Measurements from ENCODE around the gene EFCAB13. TPM values are rescaled to one million over a fixed set of nuclear protein-coding genes. Genes with fewer than 3 reads are reported as not detected.
"Not testable (repeated sequence)": the region's sequence is repeated elsewhere in the genome, so short reads cannot be mapped to it uniquely, and the experiment has no call there.

The EFCAB13 gene
- total and polyA plus RNA-seq, 4 donors = 0.56 to 21.4 (median 3.6) TPM

- no peak for ATAC-seq (ENCODE audit: insufficient read depth, low FRiP score)
Measured at GRCh38 chr17:47470836-47471235, 147.1 kb downstream of the EFCAB13 start.

DNA sequence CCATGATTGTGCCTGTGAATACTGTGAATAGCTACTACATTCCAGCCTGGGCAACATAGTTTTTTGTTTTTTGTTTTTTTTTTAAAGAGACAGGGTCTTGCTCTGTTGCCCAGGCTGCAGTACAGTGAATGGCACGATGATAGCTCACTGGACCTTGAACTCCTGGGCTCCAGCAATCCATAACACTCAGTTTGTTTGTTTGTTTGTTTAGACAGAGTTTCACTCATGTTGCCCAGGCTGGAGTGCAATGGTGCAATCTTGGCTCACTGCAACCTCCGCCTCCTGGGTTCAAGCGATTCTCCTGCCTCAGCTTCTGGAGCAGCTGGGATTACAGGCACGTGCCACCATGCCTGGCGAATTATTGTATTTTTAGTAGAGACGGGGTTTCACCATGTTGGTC lies 148.3 kb downstream of the EFCAB13 start:
- not testable (repeated sequence) for H3K4me3 ChIP-seq; ATAC-seq (ENCODE audit: insufficient read depth, low FRiP score); H3K4me1 ChIP-seq (ENCODE audit: control insufficient read depth in 5 of 5, insufficient read depth in 5 of 5, low read length in 5 of 5); DNase-seq; H3K9me3 ChIP-seq (ENCODE audit: control insufficient read depth in 4 of 4, insufficient read depth in 3 of 4, low read length in 3 of 4); H3K27me3 ChIP-seq (ENCODE audit: control insufficient read depth in 3 of 3, insufficient read depth in 3 of 3, low read length in 2 of 3); H3K9ac ChIP-seq (ENCODE audit: insufficient read depth in 1 of 2, low read length in 2 of 2); H3K27ac ChIP-seq (ENCODE audit: low read depth in 1 of 2, low read length in 1 of 2)
- 95 to 96% methylated on average over 6 of the region's 6 CpGs for WGBS, 2 donors
- peaks cover 0 to 12% (median 0%) of the 10 kb centered on the region in 4 donors for H3K36me3 ChIP-seq (ENCODE audit: control insufficient read depth in 4 of 4, insufficient read depth in 4 of 4, low read length in 4 of 4)

More at GRCh38 chr17:47470836-47471235, 147.1 kb downstream of the EFCAB13 start:
- H3K36me3 ChIP-seq (ENCODE audit: control insufficient read depth in 4 of 4, insufficient read depth in 4 of 4, low read length in 4 of 4) = peaks cover 0 to 12% (median 0%) of the 10 kb centered on the region in 4 donors
- TF ChIP-seq, protein P1, sequence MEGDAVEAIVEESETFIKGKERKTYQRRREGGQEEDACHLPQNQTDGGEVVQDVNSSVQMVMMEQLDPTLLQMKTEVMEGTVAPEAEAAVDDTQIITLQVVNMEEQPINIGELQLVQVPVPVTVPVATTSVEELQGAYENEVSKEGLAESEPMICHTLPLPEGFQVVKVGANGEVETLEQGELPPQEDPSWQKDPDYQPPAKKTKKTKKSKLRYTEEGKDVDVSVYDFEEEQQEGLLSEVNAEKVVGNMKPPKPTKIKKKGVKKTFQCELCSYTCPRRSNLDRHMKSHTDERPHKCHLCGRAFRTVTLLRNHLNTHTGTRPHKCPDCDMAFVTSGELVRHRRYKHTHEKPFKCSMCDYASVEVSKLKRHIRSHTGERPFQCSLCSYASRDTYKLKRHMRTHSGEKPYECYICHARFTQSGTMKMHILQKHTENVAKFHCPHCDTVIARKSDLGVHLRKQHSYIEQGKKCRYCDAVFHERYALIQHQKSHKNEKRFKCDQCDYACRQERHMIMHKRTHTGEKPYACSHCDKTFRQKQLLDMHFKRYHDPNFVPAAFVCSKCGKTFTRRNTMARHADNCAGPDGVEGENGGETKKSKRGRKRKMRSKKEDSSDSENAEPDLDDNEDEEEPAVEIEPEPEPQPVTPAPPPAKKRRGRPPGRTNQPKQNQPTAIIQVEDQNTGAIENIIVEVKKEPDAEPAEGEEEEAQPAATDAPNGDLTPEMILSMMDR (IDR thresholded peaks at IDR 0.05; ENCODE audit: control extremely low read depth, extremely low read depth) = no peak
- no peaks in the 10 kb centered on the region for H3K9me3 ChIP-seq (ENCODE audit: control insufficient read depth in 4 of 4, insufficient read depth in 3 of 4, low read length in 3 of 4)
- no peak overlapping the region for H3K4me3 ChIP-seq
- no peak overlapping the region for H3K9ac ChIP-seq (ENCODE audit: insufficient read depth in 1 of 2, low read length in 2 of 2)
- 93 to 95% methylated on average over 5 of the region's 5 CpGs for WGBS, 2 donors
- no peaks in the 10 kb centered on the region for H3K27me3 ChIP-seq (ENCODE audit: control insufficient read depth in 3 of 3, insufficient read depth in 3 of 3, low read length in 2 of 3)
- no peak overlapping the region for H3K27ac ChIP-seq (ENCODE audit: low read depth in 1 of 2, low read length in 1 of 2)
- DNase-seq = no peak
- no peaks in the 10 kb centered on the region for H3K4me1 ChIP-seq (ENCODE audit: control insufficient read depth in 5 of 5, insufficient read depth in 5 of 5, low read length in 5 of 5)

Other genes starting within 250 kb of the EFCAB13 start
- 10 to 100 TPM; 66.0 to 74.1 TPM for gene CDC27, start 134.7 kb upstream of the EFCAB13 start, total RNA-seq
- 10 to 100 TPM; 13.6 to 26.1 TPM for gene CDC27, start 134.7 kb upstream of the EFCAB13 start, polyA plus RNA-seq
- gene MYL4, start 114.6 kb upstream of the EFCAB13 start, total RNA-seq = 1 to 10 TPM in 1 of 2 donors, under 1 TPM in 1; 0.49 to 9.0 TPM
- gene MYL4, start 114.6 kb upstream of the EFCAB13 start, polyA plus RNA-seq = under 1 TPM; 0.51 to 0.62 TPM
- gene ITGB3, start 70.1 kb upstream of the EFCAB13 start, total RNA-seq = 10 to 100 TPM in 1 of 2 donors, 1 to 10 TPM in 1; 9.6 to 15.9 TPM
- gene ITGB3, start 70.1 kb upstream of the EFCAB13 start, polyA plus RNA-seq = 1 to 10 TPM; 1.3 to 5.7 TPM
- 100 to 1,000 TPM in 1 of 2 donors, 10 to 100 TPM in 1; 93.8 to 245 TPM for gene NPEPPS, start 207.2 kb downstream of the EFCAB13 start, total RNA-seq
- 10 to 100 TPM; 30.1 to 36.9 TPM for gene NPEPPS, start 207.2 kb downstream of the EFCAB13 start, polyA plus RNA-seq